ENCODE results near the gene C10orf53.

Gene C10orf53

DNA sequence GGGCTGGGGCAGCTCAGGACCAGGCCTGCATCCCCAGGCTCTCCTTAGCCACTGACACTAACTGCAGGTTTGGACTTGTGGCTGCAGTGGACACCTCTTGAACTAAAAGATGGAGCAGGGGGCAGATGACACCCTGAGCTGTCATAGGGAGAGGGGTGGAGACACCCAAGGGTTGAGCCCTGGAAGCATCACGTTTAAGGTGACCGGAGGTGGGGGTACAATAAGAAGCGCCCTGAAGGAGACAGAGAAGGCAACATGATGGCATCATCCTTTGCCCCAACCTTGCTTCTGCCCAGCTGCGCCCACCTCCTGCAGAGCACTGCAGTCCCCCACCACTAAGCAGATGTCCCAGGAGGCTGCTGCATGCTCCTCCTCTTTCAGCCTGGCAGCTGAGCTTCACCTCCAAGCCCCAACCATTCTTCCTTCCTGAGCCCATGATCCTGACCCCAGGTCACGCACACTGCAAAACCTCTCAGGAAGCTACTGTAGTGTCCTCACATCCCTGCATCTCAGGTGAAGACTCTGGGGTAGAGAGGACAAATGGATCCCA, 57.2 kb downstream of the C10orf53 start:
- H3K27ac Mint-ChIP-seq: no peak overlapping the region
- H3K9me3 Mint-ChIP-seq: no peaks in the 10 kb centered on the region
- DNase-seq (ENCODE audit: low spot score in 2 of 2) (no peak), ATAC-seq (no peak)
- peaks cover 3% of the 10 kb centered on the region for H3K4me1 Mint-ChIP-seq
- H3K4me3 Mint-ChIP-seq: no peak overlapping the region
- no peaks in the 10 kb centered on the region for H3K36me3 Mint-ChIP-seq

DNA sequence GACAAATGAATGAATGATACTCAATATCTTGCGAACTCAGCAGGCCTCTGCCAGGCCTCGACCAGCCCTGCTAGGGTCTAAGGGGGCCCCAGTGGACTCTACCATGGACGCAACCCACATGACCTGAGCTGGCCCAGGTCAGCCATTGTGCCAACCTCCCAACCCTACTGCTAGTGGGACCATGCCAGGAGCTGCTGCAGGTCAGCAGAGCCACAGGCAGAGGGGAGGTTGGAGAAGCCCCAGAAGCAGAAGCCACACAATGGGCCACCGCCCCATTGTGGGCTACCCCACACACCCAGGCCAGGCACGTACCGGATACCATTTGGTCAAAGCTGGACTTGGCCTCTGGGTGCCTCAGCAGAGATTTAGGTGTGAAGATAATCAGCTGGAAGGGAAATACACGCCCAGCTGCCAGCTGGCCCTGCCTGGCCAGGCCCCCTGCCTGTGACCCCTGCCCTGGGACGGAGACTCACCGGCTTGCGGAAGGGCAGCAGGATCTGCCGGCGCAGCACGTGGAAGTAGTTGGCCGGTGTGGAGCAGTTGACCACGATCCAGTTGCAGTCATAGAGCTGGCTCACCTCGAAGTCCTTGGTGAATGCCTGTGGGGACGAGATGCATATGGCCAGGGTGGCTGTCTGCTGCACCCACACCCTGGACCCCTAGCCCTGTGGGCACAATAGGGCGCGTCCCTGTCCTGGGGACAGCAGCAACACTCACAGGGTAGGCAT, 58.2 kb downstream of the C10orf53 start:
- no peaks in the 10 kb centered on the region for H3K36me3 Mint-ChIP-seq
- H3K4me1 Mint-ChIP-seq: peaks cover 9% of the 10 kb centered on the region
- ATAC-seq (no peak), DNase-seq (ENCODE audit: low spot score in 2 of 2) (no peak)
- no peak overlapping the region for H3K27ac Mint-ChIP-seq
- H3K9me3 Mint-ChIP-seq: no peaks in the 10 kb centered on the region
- no peak overlapping the region for H3K4me3 Mint-ChIP-seq

DNA sequence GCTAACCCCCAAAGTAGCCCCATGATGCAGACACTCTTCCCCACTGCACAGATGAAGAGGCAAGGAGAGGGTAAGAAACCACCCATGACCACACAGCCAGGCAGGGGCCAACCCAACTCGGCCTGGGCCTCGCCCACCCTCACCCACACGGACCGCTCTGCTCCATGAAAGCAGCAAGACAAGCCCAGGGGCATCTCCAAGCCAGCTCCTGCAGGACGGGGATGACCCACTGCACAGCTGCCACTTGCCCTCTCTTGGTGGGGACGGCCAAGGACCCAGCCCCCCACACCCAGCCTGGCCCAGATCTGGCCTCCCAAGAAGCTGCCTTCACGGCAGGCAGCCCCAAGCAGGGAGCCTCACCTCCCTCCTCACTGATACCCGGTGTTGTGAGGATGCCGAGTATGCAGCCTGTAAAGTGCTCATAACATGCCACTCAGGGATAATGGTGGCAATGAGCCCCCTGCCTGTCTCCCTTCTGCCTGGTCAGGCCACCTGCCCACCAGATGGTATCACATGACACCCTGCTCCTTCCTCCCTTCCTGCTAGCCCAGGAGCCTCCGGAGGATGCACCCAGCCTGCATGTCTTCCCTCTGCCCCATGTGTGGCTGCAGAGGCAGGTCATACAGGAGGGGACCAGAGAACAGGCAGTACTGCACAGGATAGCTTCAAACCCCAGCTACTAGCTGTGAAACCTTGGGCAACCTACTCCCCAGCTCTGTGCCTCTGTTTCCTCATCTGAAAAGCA, 59.3 kb downstream of the C10orf53 start:
- Mint-ChIP-seq H3K9me3 (no peaks in the 10 kb centered on the region), H3K36me3 (no peaks in the 10 kb centered on the region), H3K4me1 (peaks cover 9% of the 10 kb centered on the region), H3K27ac (no peak overlapping the region), H3K4me3 (no peak overlapping the region)
- DNase-seq (ENCODE audit: low spot score in 2 of 2): no peak
- no peak for ATAC-seq

DNA sequence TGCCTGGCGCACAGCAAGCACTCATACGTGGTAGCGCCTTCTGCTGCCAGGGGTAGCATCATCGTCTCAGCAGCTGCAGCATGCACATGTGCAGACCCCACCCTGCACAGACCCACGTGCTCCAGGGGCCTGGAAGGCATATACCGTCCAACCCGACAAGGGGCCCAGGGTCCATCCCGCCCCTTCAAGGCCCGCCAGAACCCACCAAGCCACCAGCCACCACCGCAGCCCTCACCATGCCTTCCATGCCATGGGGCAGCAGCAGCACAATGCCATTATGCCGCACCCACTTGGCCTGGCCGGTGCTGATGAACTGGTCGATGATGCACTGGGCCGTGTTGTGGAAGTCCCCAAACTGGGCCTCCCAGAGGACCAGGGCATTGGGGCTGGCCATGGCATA, 60.0 kb downstream of the C10orf53 start:
- no peaks in the 10 kb centered on the region for H3K9me3 Mint-ChIP-seq
- no peak overlapping the region for H3K27ac Mint-ChIP-seq
- no peak overlapping the region for H3K4me3 Mint-ChIP-seq
- DNase-seq (ENCODE audit: low spot score in 2 of 2) (no peak), ATAC-seq (no peak)
- H3K36me3 Mint-ChIP-seq: no peaks in the 10 kb centered on the region
- H3K4me1 Mint-ChIP-seq: peaks cover 9% of the 10 kb centered on the region

DNA sequence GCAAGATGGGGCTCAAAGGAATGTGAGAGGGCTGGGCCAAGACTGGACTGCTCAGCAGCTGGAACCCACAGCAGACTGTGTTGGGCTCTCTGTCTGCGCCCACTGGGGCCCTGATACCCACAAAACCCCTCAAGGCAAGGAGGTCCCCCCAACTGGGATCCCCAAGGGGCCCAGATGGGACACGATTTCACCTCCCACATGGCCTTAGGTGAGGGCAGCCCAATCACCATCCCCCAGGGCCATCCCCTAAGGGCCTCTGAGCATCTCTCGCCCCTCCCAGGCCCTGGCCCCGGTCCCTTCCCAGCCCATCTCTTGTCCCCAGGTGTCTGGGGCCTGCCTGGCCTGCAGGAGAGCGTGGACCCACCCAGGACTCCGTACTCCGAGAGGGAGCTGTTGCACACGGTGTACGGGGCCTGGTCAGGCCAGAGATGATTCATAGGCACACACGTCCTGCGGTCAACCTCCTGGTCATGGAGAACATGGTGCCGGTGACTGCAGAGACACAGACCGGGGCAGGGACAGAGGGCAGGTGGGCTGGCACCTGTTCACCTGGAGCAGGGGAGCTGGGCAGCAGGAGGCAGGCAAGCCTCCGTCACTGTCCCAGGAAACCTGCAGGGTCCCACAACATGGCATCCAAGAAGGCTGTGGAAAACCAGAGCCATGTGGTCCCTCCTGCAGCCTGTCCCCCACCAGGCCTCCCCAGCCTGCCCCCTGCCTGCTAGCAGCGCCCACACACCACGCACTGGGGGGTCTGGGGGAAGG, 61.1 kb downstream of the C10orf53 start:
- ATAC-seq (no peak), DNase-seq (ENCODE audit: low spot score in 2 of 2) (no peak)
- H3K36me3 Mint-ChIP-seq: no peaks in the 10 kb centered on the region
- no peak overlapping the region for H3K27ac Mint-ChIP-seq
- peaks cover 9% of the 10 kb centered on the region for H3K4me1 Mint-ChIP-seq
- no peak overlapping the region for H3K4me3 Mint-ChIP-seq
- H3K9me3 Mint-ChIP-seq: no peaks in the 10 kb centered on the region

DNA sequence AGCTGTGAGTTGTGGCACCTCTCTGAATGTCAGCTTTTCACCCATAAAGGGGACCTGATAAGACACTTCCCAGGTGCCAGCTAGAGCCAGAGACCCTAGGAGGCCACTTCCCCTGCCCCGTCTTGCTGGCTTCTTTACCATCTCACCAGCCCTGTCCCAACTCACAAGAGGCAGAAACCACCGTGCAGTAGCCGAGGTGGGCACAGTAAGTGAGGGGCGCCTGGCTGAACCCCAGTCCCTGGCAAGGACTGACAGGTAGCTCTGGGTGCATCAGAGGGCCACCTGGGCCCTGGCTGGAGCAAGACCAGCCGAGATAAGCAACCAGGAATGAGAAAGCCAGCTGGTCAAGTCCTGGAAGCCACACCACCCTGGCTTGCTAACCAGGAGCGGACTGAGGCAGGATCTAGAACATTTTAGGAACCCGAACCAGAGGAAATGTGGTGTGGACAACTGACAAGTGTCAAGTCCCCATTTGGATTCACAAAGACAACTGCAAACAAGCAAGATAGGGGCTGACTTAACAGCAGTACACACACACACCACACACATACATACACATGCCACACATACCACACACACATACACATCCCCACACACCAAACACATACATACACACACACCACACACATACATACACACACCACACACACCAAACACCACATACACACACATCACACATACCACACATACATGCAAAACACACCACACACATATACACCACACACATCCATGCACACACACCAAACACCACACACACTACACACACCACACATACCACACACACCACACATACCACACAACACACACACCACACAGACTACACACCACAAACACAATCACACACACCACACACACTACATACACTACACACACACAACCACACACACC, 61.9 kb downstream of the C10orf53 start:
- ATAC-seq (peak; percentile 2), DNase-seq (ENCODE audit: low spot score in 2 of 2) (no peak)
- Mint-ChIP-seq H3K4me1 (peaks cover 9% of the 10 kb centered on the region), H3K9me3 (no peaks in the 10 kb centered on the region), H3K4me3 (no peak overlapping the region), H3K36me3 (no peaks in the 10 kb centered on the region), H3K27ac (no peak overlapping the region)

DNA sequence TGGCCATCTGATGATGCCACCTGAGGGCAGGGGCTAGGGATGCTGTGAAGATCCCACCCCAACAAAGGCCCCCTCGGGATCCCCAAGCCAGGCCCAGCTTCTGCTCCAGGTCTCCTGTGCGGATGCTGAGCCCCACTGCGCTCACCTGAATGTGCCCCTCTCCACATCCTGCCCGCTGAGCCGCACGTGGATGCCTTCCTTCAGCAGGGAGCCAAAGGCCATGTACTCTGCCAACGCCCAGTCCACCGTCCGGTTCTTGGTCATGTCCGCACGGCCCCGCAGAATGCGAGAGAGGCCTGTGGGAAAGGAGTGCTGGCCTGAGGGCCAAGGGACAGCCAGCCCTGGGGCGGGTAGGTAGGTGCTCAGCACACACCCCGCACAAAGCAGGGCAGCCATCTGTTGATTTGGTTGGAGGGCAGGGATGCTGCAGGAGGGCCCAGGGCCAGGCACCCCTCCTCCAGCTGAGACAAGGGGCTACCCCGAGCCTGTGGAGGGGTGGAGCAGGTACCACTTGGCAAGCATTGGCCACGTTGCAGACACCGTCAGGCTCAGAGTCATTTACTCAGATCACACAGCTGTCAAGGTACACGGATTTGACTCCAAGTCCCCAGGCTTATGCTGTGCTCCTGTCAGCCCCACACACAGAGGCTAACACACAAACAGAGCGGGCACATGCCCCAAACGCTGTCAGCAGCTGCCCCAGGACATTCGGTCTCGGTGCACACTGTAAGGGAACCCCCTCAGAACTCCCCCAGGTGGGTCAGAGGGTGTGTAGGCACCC, 63.4 kb downstream of the C10orf53 start:
- ATAC-seq (no peak), DNase-seq (ENCODE audit: low spot score in 2 of 2) (no peak)
- no peak overlapping the region for H3K27ac Mint-ChIP-seq
- H3K4me1 Mint-ChIP-seq: peaks cover 9% of the 10 kb centered on the region
- no peaks in the 10 kb centered on the region for H3K36me3 Mint-ChIP-seq
- H3K4me3 Mint-ChIP-seq: no peak overlapping the region
- no peaks in the 10 kb centered on the region for H3K9me3 Mint-ChIP-seq

DNA sequence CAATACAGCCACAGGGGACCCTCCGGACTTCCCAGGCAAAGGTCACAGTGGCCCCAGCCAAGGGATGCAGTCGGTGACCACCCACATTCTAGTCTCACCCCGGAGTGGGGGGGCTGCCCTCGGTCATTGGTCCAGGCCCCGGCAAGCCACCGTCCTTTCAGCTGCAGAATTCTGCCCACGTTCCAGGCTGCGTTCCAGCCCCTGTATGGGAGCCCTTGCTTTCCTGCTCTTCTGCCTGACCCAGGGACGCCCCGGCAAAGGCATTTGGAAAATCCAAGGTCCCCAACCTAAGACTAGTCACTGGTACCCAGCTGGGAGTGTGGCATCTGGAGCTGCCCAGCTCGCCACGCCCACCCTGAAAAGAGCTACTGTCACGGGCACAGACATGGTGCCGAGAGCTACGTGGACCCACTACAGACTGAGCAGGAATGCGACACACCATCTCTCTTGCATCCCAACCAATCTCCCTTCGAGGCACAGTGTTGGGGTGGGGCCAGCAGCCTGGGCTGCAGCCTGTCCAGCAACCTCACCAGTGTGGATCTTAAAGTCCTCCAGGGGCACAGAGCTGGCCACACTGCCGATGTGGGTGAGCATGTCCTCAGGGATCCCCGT, 64.1 kb downstream of the C10orf53 start:
- Mint-ChIP-seq H3K36me3 (no peaks in the 10 kb centered on the region), H3K9me3 (no peaks in the 10 kb centered on the region), H3K4me3 (no peak overlapping the region), H3K27ac (no peak overlapping the region), H3K4me1 (peaks cover 9% of the 10 kb centered on the region)
- ATAC-seq (no peak), DNase-seq (ENCODE audit: low spot score in 2 of 2) (no peak)

DNA sequence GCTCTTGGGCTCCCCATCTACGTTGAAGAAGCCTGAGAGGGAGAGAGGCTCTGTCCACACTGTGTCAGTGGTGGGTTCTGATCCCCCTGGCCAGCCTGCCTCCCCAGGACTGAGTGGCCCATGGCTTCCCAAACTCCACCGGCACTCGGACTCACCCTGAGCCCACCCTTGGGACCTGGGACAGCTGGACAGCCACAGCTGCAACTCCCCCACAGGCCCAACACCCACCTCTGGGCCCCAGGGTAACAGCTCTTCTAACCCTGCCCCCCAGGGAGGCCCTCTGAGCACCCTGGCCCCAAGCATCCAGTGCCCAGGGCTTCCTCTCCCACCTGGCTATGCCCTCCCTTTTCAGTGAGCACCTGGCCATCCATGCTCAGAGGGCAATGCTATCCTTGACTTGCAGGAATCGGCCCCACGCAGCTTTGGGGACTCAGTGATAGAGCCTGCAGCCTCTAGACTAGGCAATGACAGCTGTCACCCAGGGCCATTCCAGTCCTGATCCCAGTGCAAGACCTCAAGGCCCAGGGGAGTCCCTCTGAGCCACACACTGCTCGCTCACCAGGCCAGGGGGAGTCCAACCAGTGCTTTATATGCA, 64.7 kb downstream of the C10orf53 start:
- H3K4me1 Mint-ChIP-seq: peaks cover 9% of the 10 kb centered on the region
- ATAC-seq: no peak
- H3K36me3 Mint-ChIP-seq: no peaks in the 10 kb centered on the region
- no peak for DNase-seq (ENCODE audit: low spot score in 2 of 2)
- H3K4me3 Mint-ChIP-seq: no peak overlapping the region
- no peaks in the 10 kb centered on the region for H3K9me3 Mint-ChIP-seq
- H3K27ac Mint-ChIP-seq: no peak overlapping the region

DNA sequence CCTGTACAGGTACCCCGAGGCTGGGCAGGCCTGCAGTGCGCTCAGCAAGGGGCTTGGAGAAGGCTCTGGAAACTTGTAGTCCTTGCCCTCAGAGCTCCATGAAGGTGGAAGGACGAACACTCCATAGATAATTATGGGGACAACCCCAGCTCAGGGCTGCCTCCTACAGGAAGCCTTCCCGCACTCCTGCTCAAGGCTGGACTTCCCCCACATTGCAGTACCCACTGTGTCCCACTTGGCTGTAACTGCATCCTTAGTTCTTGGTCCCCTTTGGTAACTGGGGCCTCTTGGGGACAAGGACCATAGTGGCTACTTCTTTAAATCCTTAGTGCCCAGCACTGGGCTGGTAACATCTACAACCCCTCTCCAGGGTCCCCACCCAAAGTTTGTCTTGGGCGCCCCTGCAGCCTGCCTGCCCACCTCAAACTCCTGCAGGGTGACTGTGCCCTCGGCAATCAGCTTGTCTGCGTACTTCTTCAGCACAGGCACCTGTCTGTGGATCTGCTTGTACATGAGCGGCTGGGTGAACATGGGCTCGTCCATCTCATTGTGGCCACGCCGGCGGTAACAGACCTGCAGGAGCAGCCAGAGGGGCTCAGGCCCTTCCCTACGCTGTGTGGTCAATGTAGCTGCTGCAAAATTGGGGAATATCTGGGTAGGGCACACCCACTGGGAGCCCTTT, 65.6 kb downstream of the C10orf53 start:
- peaks cover 9% of the 10 kb centered on the region for H3K4me1 Mint-ChIP-seq
- DNase-seq (ENCODE audit: low spot score in 2 of 2) (no peak), ATAC-seq (no peak)
- no peak overlapping the region for H3K27ac Mint-ChIP-seq
- no peaks in the 10 kb centered on the region for H3K9me3 Mint-ChIP-seq
- H3K4me3 Mint-ChIP-seq: no peak overlapping the region
- no peaks in the 10 kb centered on the region for H3K36me3 Mint-ChIP-seq

DNA sequence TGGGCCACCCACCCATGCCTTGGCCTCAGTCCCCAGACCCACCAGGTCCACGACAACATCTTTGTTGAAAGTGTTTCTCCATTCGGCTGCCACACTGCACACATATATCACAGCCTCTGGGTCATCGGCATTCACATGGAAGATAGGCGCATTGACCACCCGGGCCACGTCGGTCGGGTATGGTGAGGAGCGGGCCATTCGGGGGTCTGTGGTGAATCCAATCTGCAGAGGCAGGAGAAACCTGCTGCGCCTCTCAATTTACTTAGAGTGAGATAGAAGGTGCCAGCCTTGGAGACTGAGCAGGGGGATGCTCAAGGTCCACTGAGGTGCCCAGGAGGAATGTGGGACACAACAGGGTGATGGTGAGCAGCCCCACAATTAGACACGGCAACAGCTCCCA, 66.3 kb downstream of the C10orf53 start:
- Mint-ChIP-seq H3K4me1 (peaks cover 9% of the 10 kb centered on the region), H3K27ac (no peak overlapping the region), H3K36me3 (no peaks in the 10 kb centered on the region), H3K9me3 (no peaks in the 10 kb centered on the region), H3K4me3 (no peak overlapping the region)
- DNase-seq (ENCODE audit: low spot score in 2 of 2) (no peak), ATAC-seq (no peak)

DNA sequence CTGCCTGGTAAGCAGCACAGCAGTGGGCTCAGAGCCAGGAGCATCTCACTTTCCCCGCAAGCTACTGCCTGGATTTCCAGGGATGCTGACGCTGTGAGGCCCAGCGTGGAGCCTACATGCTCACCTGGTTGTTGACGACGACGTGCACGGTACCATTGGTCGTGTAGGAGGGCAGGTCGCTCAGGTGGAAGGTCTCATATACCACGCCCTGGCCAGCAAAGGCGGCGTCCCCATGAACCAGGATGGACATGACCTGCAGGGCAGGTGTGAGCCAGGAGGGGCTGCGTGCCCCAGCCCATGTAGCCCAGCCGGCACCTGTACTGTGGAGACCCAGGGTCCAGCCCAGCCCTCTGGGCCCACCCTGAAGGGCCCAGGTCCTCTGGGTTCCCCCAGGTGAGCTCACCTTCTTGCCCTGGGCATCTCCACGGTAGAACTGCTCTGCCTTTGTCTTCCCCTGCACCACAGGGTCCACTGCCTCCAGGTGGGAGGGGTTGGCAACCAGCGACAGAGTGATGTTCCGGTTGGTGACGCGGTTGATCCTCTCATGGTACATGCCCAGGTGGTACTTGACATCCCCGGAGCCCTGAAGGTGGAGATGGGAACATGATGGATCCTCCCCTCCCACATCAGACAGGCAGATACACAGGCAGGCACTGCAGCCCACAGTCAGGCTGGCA, 67.3 kb downstream of the C10orf53 start:
- DNase-seq (ENCODE audit: low spot score in 2 of 2): no peak
- no peaks in the 10 kb centered on the region for H3K9me3 Mint-ChIP-seq
- H3K27ac Mint-ChIP-seq: no peak overlapping the region

More for the DNA sequence above, 67.3 kb downstream of the C10orf53 start:
- H3K36me3 Mint-ChIP-seq: no peaks in the 10 kb centered on the region
- no peak overlapping the region for H3K4me3 Mint-ChIP-seq
- ATAC-seq: no peak
- peaks cover 5% of the 10 kb centered on the region for H3K4me1 Mint-ChIP-seq

Data from stimulated activated effector memory CD8-positive, alpha-beta T cell treated with anti-CD3 and anti-CD28 coated beads, Interleukin-12 subunit alpha, Interleukin-12 subunit beta, amount 100 ng/mL, for 72 hours (primary cell).